HG03108 (cell line): ENCODE measurements around the gene PER1.

Experiments
- ATAC-seq: cut with Tn5 transposase; IDR thresholded peaks from one replicate; pipeline ENCODE4 v1.9.1; 2021; ENCODE audit warnings: moderate library complexity; ENCODE audit not compliant: unreplicated experiment

Gene PER1

GRCh38 chr17:8142158-8142886, 9.9 kb downstream of the PER1 start:
- no peak for ATAC-seq

- ATAC-seq: no peak
Measured at GRCh38 chr17:8141741-8142140, 10.5 kb downstream of the PER1 start.

- no peak for ATAC-seq
Measured at GRCh38 chr17:8141045-8141444, 11.2 kb downstream of the PER1 start.

GRCh38 chr17:8140065-8141029, 11.9 kb downstream of the PER1 start:
- ATAC-seq: no peak

- peak; percentile 76 for ATAC-seq
Measured at GRCh38 chr17:8138672-8139371, 13.4 kb downstream of the PER1 start.

- no peak for ATAC-seq
Measured at GRCh38 chr17:8138374-8138671, 13.9 kb downstream of the PER1 start.

- ATAC-seq: no peak
Measured at GRCh38 chr17:8137645-8138373, 14.4 kb downstream of the PER1 start.

GRCh38 chr17:8133941-8134340, 18.3 kb downstream of the PER1 start:
- ATAC-seq: no peak

GRCh38 chr17:8133399-8133798, 18.8 kb downstream of the PER1 start:
- ATAC-seq: no peak

- ATAC-seq: no peak
Measured at GRCh38 chr17:8131844-8132441, 20.3 kb downstream of the PER1 start.

- ATAC-seq: no peak
Measured at GRCh38 chr17:8128125-8128784, 23.9 kb downstream of the PER1 start.

GRCh38 chr17:8126491-8127066, 25.6 kb downstream of the PER1 start:
- ATAC-seq: peak; percentile 32

GRCh38 chr17:8125947-8126490, 26.2 kb downstream of the PER1 start:
- no peak for ATAC-seq

GRCh38 chr17:8125154-8125946, 26.9 kb downstream of the PER1 start:
- ATAC-seq: no peak

GRCh38 chr17:8124350-8125153, 27.7 kb downstream of the PER1 start:
- no peak for ATAC-seq

- no peak for ATAC-seq
Measured at GRCh38 chr17:8123695-8124349, 28.4 kb downstream of the PER1 start, which contains the start of gene HES7. TSS of gene HES7 (minus strand) at chr17:8124106. CDS start at chr17:8124084, 22 bp downstream.
